DMS114 treated with DMSO at 0.1 percent for 48 hours (cell line): ENCODE data around the gene PCCB.
"Not testable (repeated sequence)": the region's sequence is repeated elsewhere in the genome, so short reads cannot be mapped to it uniquely, and the experiment has no call there.

ENCODE experiments used
- DNase-seq: peaks from one replicate; lab custom pipeline; 2025; ENCODE audit not compliant: unreplicated experiment; lab: John Stamatoyannopoulos, UW

PCCB gene

GRCh38 chr3:136311261-136311660, 61.1 kb downstream of the PCCB start:
- DNase-seq = no peak

GRCh38 chr3:136311968-136312367, 61.8 kb downstream of the PCCB start:
- no peak for DNase-seq

- DNase-seq = no peak
These were observed 76.2 kb downstream of the PCCB start for GRCh38 chr3:136326316-136326715.

- no peak for DNase-seq
These were observed 77.5 kb downstream of the PCCB start for GRCh38 chr3:136327671-136328070.

- no peak for DNase-seq
These were observed 79.5 kb downstream of the PCCB start for GRCh38 chr3:136329593-136329992.

- no peak for DNase-seq
These were observed 80.8 kb downstream of the PCCB start for GRCh38 chr3:136330900-136331299.

- DNase-seq = no peak
These were observed 82.2 kb downstream of the PCCB start for GRCh38 chr3:136332302-136332701.

GRCh38 chr3:136332776-136333175, 82.6 kb downstream of the PCCB start:
- no peak for DNase-seq

- no peak for DNase-seq
These were observed 84.1 kb downstream of the PCCB start for GRCh38 chr3:136334209-136334608.

GRCh38 chr3:136334726-136335125, 84.6 kb downstream of the PCCB start:
- DNase-seq = not testable (repeated sequence)

- DNase-seq = no peak
These were observed 86.4 kb downstream of the PCCB start for GRCh38 chr3:136336329-136337100.

- DNase-seq = no peak
These were observed 93.3 kb downstream of the PCCB start for GRCh38 chr3:136343446-136343845.

- DNase-seq = no peak
These were observed 93.9 kb downstream of the PCCB start for GRCh38 chr3:136343873-136344555.

- no peak for DNase-seq
These were observed 96.3 kb downstream of the PCCB start for GRCh38 chr3:136346486-136346885.

- DNase-seq = no peak
These were observed 100.0 kb downstream of the PCCB start for GRCh38 chr3:136350132-136350531.

- no peak for DNase-seq
These were observed 100.4 kb downstream of the PCCB start for GRCh38 chr3:136350557-136350956.

GRCh38 chr3:136351351-136351750, 101.2 kb downstream of the PCCB start:
- DNase-seq = no peak

GRCh38 chr3:136351905-136352304, 101.8 kb downstream of the PCCB start:
- DNase-seq = no peak

- DNase-seq = no peak
These were observed 103.3 kb downstream of the PCCB start for GRCh38 chr3:136353461-136353860.

- no peak for DNase-seq
These were observed 116.1 kb downstream of the PCCB start for GRCh38 chr3:136366289-136366688.

GRCh38 chr3:136375800-136376199, 125.7 kb downstream of the PCCB start:
- not testable (repeated sequence) for DNase-seq

GRCh38 chr3:136377508-136377907, 127.4 kb downstream of the PCCB start:
- DNase-seq = no peak

- no peak for DNase-seq
These were observed 127.9 kb downstream of the PCCB start for GRCh38 chr3:136378011-136378410.
